HG03135 (cell line): ENCODE results near the gene LDB2.

Experiments used
- ATAC-seq: cut with Tn5 transposase; IDR thresholded peaks from one replicate; pipeline ENCODE4 v1.9.1; 2021; ENCODE audit warnings: mild to moderate bottlenecking, moderate library complexity; ENCODE audit not compliant: unreplicated experiment

LDB2 gene

DNA sequence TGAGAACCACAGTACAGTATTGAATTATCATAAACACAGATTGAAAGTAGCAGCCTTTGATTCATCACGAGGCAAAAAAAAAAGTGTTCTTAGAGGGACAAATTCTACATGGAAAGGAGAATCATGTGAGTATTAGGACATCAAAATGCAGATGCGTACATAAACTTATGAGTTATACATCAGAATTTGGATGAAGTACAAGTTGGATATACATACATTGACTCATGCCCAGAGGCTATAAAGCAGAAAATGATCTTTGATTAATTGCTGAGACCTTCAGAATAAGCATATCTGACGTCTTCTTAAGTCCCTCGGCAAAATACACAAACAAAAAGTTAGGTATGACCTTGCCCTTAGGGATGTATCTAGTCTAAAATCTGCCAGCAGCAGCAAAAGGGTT is 206.4 kb downstream of the LDB2 start:
- ATAC-seq = no peak

GRCh38 chr4:16691450-16691849 is 207.0 kb downstream of the LDB2 start:
- no peak for ATAC-seq

GRCh38 chr4:16687845-16688244 is 210.6 kb downstream of the LDB2 start:
- no peak for ATAC-seq

DNA sequence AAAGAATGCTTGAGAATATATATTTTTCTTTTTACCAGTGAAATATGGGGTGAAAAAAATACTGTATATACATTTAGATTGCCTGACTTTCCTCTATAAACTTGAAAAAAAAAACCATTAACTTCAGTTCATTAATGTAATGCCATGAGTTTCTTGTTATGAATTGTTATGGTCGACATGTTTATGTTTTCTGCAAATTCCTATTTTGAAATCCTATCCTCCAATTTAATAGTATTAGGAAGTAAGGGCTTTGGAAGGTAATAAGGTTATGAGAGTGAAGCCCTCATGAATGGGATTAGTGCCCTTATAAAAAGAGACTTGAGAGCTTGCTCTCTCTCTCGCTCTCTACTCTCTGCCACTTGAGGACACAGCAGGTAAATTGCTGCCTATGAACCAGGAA is 211.4 kb downstream of the LDB2 start:
- no peak for ATAC-seq

- no peak for ATAC-seq
Measured at GRCh38 chr4:16686195-16686594, 212.2 kb downstream of the LDB2 start.

GRCh38 chr4:16685536-16685935 is 212.9 kb downstream of the LDB2 start:
- no peak for ATAC-seq

DNA sequence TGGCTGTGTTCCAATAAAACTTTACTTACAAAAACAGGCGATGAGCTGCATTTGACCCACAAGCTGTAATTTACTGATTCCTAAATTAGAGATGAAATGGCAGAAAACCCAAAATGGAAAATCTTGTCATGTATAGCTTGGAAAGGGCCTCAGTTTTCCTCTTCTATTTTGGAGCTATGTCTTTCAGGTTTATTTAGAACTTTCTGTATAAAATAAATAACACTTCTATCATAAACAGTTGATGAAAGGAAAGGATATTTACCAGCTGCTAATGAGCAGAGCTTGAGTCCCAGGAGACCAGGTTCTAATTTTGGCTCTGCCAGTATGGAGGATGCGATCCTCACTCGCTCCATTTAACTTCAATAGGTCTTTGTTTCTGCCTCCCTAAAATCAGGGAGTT is 213.5 kb downstream of the LDB2 start:
- ATAC-seq = no peak

DNA sequence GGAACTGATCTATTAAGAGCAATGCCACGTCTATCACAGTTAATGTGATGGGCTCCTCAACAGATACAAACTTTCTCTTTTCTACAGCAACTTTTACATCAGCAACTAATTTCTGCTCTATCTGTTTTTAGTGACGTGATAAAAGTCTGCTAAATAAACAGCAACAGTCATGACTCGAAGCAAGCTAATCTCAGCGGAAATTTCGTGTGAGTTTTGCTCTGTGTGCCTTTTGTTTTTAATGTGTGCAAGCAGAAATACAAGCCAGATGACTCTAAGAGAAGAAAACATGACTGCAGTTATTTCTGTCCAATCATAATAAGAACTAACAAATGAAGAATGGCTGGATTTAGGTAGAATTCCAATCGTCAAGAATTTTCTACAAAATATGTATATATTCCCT is 214.3 kb downstream of the LDB2 start:
- no peak for ATAC-seq

DNA sequence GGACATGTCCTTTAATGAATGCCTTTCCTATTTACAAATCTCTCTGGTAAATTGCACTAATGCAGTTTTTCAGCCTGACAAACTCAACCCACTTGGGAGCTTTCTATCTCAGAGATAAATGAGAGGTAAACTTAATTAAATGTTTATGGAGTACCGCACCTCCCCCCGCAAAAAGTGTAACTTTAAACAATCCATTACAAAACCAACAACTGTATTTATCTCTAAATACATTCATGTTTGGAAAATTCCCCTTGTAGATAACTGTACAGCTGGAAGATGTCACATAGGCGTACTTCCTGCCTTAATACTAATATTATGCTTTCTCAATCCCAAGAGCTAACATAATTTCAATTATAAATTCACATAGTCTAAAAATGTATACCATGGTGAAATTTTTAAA is 215.5 kb downstream of the LDB2 start:
- ATAC-seq = no peak

- no peak for ATAC-seq
Measured at GRCh38 chr4:16677001-16677944, 221.2 kb downstream of the LDB2 start.

GRCh38 chr4:16676230-16676770 is 222.1 kb downstream of the LDB2 start:
- no peak for ATAC-seq

DNA sequence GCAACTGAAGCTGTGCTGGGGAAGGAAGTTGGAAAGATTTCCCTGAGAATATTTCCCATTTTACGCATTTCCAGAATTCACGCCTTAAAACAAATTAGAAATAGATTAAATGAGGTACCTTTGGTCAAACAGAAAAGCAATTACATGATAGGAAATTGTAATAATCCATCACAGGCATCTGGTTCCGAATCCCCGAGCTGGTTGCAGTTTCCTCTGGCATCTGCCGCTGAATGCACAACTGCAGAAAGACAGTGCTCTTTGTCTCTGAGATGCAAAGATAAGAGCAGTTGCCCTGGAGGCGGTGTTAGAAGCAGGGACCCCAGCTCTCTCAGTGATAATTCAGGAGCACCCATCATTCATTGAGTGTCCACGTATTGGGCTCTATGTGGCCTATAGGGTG is 224.4 kb downstream of the LDB2 start:
- ATAC-seq = no peak

DNA sequence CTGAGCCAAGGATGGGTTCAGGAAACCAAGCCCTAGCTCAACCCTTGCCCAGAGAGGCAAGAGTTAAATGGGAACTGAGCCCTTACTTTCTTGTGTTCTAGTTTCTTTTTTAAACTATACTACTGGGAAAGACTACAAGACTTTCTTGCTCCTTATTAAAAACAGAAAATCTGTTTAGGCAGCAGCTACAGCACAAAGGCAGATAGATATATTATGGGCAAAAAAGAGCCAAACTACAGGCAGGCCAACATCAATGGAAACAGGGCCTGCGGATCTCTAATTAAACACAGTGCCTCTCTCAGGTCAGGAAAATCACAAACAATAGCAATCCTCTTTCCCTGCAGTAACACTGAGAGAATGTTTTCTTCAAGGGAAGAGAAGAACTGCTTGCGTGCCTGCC is 226.0 kb downstream of the LDB2 start:
- no peak for ATAC-seq

GRCh38 chr4:16671741-16672140 is 226.7 kb downstream of the LDB2 start:
- no peak for ATAC-seq

DNA sequence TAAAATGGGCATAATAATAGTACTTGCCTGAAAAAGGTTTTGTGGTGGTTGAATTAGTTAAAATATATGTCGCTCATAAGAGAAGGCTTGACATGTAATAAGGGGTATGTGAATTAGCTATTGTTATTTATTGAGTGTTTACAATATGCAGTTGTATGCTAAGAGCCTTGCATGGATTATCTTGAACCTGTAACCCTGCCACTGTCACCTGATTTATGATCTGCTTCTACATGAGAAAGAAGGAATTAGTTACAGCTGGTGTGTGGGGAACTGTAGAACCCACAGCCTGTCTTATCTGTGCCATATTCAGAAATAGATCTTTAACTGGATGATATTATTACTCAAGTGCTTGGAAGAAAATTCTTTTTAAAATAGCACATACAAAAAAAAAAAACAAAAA is 227.7 kb downstream of the LDB2 start:
- ATAC-seq = no peak

- no peak for ATAC-seq
Measured at GRCh38 chr4:16669036-16669435, 229.4 kb downstream of the LDB2 start.

DNA sequence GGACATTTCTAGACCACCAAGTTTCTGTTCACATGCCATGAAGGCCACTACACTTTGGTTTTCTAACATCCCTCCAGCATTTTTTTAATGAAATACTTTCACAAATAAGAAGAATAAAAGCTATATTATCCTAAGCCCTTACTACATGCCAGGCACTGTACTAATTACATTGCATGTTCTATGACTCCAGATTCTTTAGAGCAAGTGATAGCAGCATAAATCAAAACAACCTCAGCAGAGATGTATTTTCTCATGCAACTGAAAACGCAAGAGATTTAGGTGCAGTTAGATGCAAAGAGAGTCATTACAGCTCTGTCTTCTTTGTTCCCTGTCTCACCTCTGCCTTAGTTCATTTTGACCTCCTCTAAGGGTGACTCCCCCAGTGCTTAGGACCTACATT is 230.0 kb downstream of the LDB2 start:
- ATAC-seq = no peak

GRCh38 chr4:16667464-16667863 is 231.0 kb downstream of the LDB2 start:
- no peak for ATAC-seq

- no peak for ATAC-seq
Measured at GRCh38 chr4:16665942-16666551, 232.4 kb downstream of the LDB2 start.

DNA sequence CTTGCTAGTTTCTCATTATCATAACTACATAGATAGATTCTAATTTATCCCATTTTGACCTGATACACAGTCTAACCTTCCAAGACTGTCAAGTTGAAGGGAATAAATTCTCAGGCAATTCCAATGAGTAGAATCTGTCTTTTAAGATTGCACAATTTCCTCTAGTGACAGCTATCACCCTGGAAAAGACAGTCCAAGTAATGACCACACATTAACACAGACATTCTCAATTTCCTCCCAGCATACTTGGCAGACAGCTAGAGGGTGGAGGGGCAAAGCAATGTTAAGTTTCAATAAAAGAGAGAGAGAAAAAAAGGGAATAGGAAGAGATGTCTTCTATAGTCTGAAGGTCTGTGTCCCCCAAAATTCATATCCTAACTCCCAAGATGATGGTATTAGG is 234.7 kb downstream of the LDB2 start:
- ATAC-seq = no peak

DNA sequence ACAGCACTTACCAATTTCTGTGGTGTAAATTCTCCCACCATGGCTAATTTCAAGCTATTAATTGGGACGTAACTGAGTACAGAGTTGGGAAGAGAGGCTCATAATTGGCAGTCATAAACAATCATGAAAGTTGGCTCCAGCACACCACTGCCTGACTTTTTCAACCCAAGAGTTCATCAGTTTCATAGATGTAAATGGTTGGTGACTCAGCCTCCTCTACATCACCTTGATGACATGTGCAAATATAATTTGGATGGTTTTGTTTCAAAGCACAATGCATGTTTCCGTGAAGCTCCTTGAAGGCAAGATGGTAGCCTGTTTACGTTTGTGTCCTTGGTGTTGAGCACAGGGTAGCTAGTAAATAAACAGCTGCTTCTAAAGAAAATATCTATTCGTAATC is 235.1 kb downstream of the LDB2 start:
- ATAC-seq = no peak

DNA sequence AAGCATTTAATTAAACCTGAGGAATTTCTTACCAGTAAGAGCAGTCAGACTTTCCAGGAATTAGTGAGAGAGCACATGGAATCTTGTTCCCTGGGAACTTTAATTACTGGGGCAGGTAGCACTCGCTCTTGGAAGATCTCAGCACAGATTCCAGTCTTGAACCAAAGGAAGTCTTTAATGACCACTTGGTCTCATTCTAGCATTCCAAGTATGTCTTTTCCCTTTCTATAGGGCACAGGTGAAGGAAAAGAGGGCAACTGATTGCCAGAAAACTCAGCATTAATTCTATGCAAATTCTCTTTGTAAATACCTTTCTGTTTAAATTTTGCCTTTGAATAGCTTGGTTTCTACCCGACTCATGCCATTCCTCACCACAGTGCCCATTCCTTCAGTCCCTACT is 236.6 kb downstream of the LDB2 start:
- no peak for ATAC-seq
